DND-41 (cell line): ENCODE measurements around the gene FHIT.

Source experiments
- ATAC-seq: fragments of 200-7000 bp; cut with Tn5 transposase; 3 replicates; pipeline ENCODE4 v1.9.1; 2021; ENCODE audit warnings: low read depth; ENCODE audit not compliant: insufficient read depth
- DNase-seq: peaks from one replicate; pipeline ENCODE4 v3.0.0-alpha.2; 2020
- H2AFZ ChIP-seq: 2 replicates; pipeline ENCODE4 v1.6.0; 2012; ENCODE audit warnings: low read depth, low read length
- H3K27ac ChIP-seq: 2 replicates; pipeline ENCODE4 v1.5.1; 2012; ENCODE audit warnings: low read length, inconsistent platforms
- H3K27me3 ChIP-seq: fragments of 200-600 bp; sonication (generic); 2 replicates; pipeline ENCODE4 v1.6.0; 2012; ENCODE audit warnings: low read length, mild to moderate bottlenecking, inconsistent platforms; ENCODE audit not compliant: insufficient read depth, poor library complexity
- H3K36me3 ChIP-seq: 2 replicates; pipeline ENCODE4 v1.5.1; 2012; ENCODE audit warnings: low read length, inconsistent platforms; ENCODE audit not compliant: insufficient read depth
- H3K4me1 ChIP-seq: 2 replicates; pipeline ENCODE4 v1.5.1; 2012; ENCODE audit warnings: mild to moderate bottlenecking, low read length; ENCODE audit not compliant: insufficient read depth
- H3K4me2 ChIP-seq: 2 replicates; pipeline ENCODE4 v1.6.0; 2012; ENCODE audit warnings: mild to moderate bottlenecking, moderate library complexity, low read length, inconsistent platforms; ENCODE audit not compliant: insufficient read depth
- H3K4me3 ChIP-seq, 2 experiments: fragments of 200-600 bp in 1 of 2; shearing (Covaris generic) in 1 of 2; 2 replicates each; pipeline ENCODE4 v1.5.1; 2012 to 2016; ENCODE audit warnings: inconsistent platforms in 2 of 2, low read length in 2 of 2, mild to moderate bottlenecking in 2 of 2, low read depth in 1 of 2, moderate library complexity in 1 of 2
- H3K79me2 ChIP-seq: 2 replicates; pipeline ENCODE4 v1.6.0; 2012; ENCODE audit warnings: low read length, inconsistent platforms; ENCODE audit not compliant: insufficient read depth
- H3K9ac ChIP-seq: 2 replicates; pipeline ENCODE4 v1.6.0; 2012; ENCODE audit warnings: low read depth, mild to moderate bottlenecking, inconsistent platforms, low read length, moderate library complexity
- H3K9me3 ChIP-seq: 2 replicates; pipeline ENCODE4 v1.5.1; 2012; ENCODE audit warnings: low read length, moderate library complexity, mild to moderate bottlenecking, inconsistent platforms; ENCODE audit not compliant: insufficient read depth, severe bottlenecking
- H4K20me1 ChIP-seq: 2 replicates; pipeline ENCODE4 v1.6.0; 2012; ENCODE audit warnings: low read length; ENCODE audit not compliant: insufficient read depth
- CTCF ChIP-seq: IDR thresholded peaks from 2 replicates; pipeline ENCODE4 v1.5.1; 2012; ENCODE audit warnings: borderline replicate concordance, low read length, moderate library complexity, mild to moderate bottlenecking; ENCODE audit not compliant: poor library complexity, severe bottlenecking; ENCODE audit errors: extremely low read depth
- EZH2 ChIP-seq: IDR thresholded peaks from 3 replicates; pipeline ENCODE4 v1.6.1; 2012; ENCODE audit warnings: borderline replicate concordance, low read depth, mild to moderate bottlenecking, moderate library complexity, low read length, inconsistent platforms; ENCODE audit not compliant: severe bottlenecking

The FHIT gene

DNA sequence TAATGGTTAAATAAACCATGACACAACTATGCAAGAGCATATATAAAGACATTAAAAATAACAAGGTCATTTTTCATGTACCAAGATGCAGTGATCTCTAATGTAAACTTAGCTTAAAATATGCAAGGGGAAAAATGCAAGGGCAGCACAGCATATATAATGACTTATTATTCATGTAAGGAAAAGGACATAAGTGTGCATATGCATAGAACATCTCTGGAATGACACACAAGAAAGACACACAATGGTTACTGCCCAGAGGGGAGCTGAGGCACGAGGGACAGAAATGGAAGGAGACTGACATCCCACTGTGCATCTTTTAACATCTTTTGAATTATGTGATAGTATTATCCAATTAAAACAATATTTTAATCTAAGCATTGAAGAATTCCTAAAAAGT, 79.0 kb downstream of the FHIT start:
- Histone ChIP-seq H3K27me3 (no peaks in the 10 kb centered on the region), H3K4me3 (no peak overlapping the region), H3K36me3 (no peaks in the 10 kb centered on the region), H3K27ac (no peak overlapping the region), H4K20me1 (no peaks in the 10 kb centered on the region), H3K9ac (no peak overlapping the region), H3K4me1 (peaks cover 4% of the 10 kb centered on the region), H3K79me2 (no peaks in the 10 kb centered on the region), H3K4me2 (no peak overlapping the region), H3K9me3 (no peaks in the 10 kb centered on the region), H2AFZ (no peak overlapping the region)
- no peak for TF ChIP-seq EZH2
- TF ChIP-seq CTCF: no peak
- ATAC-seq (no peak), DNase-seq (no peak)

DNA sequence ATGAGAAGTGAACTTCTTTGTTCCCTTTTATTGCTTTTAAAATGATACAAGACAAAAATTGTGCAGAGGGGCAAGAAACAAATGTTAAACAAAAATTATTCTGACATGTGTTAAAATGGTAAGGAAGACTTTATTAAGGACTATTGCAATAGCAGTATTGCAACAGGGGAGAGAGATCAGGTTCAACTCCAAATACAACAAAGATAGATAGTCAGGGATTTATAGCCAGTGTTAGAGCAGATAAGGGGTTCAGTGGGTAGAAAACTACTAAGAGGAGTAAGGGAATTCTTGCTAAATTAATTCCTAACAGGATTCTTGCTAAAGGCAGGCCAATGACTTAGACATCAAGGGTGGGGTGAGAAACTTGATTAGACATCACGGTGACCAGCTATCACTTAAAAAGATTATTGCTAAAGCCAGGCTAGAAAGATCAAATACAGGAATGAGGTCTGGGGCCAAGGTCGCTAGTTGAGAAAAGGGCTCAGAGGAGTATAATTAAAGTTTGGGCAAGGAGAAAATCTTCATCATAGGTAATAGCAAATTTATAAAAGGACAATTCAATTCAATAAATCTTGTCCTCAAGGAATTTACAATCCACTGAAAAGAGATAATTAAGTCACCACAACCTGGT, 81.5 kb downstream of the FHIT start:
- H3K4me3 ChIP-seq: no peak overlapping the region

DNA sequence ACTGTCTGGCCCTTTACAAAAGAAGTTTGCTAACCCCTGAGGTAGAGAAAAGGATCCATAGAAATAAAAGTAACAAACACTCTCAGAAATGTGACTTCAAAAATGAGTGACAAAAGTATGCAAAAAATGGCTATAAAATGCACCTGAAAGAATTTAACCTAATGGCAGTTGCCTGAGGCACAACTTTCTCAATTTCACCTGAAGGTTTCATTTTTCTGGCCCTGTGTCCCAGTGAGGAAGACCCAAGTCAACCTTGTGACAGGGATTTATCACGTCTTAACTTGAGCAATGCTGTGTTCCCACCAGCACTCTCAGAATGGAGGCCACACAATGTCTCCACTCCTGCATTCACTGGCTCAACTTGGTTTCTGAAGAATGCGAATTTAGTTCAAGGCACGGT, 83.0 kb downstream of the FHIT start:
- TF ChIP-seq EZH2: no peak
- no peak for TF ChIP-seq CTCF
- DNase-seq: no peak

More for the DNA sequence above, 81.5 kb downstream of the FHIT start:
- TF ChIP-seq EZH2 (no peak), CTCF (no peak)
- Histone ChIP-seq H3K9ac (no peak overlapping the region), H2AFZ (no peak overlapping the region), H4K20me1 (no peaks in the 10 kb centered on the region), H3K4me1 (peaks cover 4% of the 10 kb centered on the region), H3K4me2 (no peak overlapping the region), H3K79me2 (no peaks in the 10 kb centered on the region), H3K27ac (no peak overlapping the region), H3K9me3 (no peaks in the 10 kb centered on the region), H3K27me3 (no peaks in the 10 kb centered on the region), H3K36me3 (no peaks in the 10 kb centered on the region)
- DNase-seq (no peak), ATAC-seq (no peak)

More for the DNA sequence above, 83.0 kb downstream of the FHIT start:
- no peak overlapping the region for H3K27ac ChIP-seq
- H3K4me3 ChIP-seq: no peak overlapping the region
- no peaks in the 10 kb centered on the region for H3K9me3 ChIP-seq
- no peak for ATAC-seq
- H4K20me1 ChIP-seq: no peaks in the 10 kb centered on the region
- H3K4me1 ChIP-seq: peaks cover 4% of the 10 kb centered on the region
- H2AFZ ChIP-seq: no peak overlapping the region
- H3K79me2 ChIP-seq: no peaks in the 10 kb centered on the region
- no peak overlapping the region for H3K9ac ChIP-seq
- no peaks in the 10 kb centered on the region for H3K36me3 ChIP-seq
- no peak overlapping the region for H3K4me2 ChIP-seq
- H3K27me3 ChIP-seq: no peaks in the 10 kb centered on the region
